ENCODE results near the gene KMT2C.
"Not testable (repeated sequence)": the region's sequence is repeated elsewhere in the genome, so short reads cannot be mapped to it uniquely, and the experiment has no call there.

- not testable (repeated sequence) for TF ChIP-seq CTCF (conservative IDR thresholded peaks at IDR 0.05); ZFX (IDR thresholded peaks at IDR 0.05)
Observed at GRCh38 chr7:152441810-152442209, 6.0 kb upstream of the KMT2C start.
